Measurements from ENCODE around the gene CYP4B1. TPM values are rescaled to one million over a fixed set of nuclear protein-coding genes. Genes with fewer than 3 reads are reported as not detected.

CYP4B1 gene
- total and polyA plus RNA-seq, 10 of the 15 experiments (the other 5 are each of a cell fraction or from before 2014, with no cell fraction given) = 0.38 TPM; not detected in 9

- TF ChIP-seq EZH2 (IDR thresholded peaks at IDR 0.05; ENCODE audit: borderline replicate concordance, control insufficient read depth, low read depth, low read length) = no peak
Measured at GRCh38 chr1:46813858-46814396, 15.1 kb downstream of the CYP4B1 start (continued).

- no peak overlapping the region for H2AFZ ChIP-seq (ENCODE audit: control insufficient read depth, low read depth, low read length)
- WGBS (ENCODE audit: insufficient coverage, insufficient replicate concordance, low lambda C conversion rate, missing lambda C conversion rate) = 51% methylated on average over 6 of the region's 6 CpGs
- no peak overlapping the region for H3K9ac ChIP-seq (ENCODE audit: control insufficient read depth, insufficient read depth, low read length)
- FAIRE-seq = no peak
- no peaks in the 10 kb centered on the region; a peak in 1 of 4 replicates for H3K27me3 ChIP-seq (replicated peaks in 1 of 2; ENCODE audit: control insufficient read depth in 2 of 2, insufficient read depth in 2 of 2, low read length in 1 of 2)
- H3K4me1 ChIP-seq (ENCODE audit: control insufficient read depth, insufficient read depth, low read length) = no peaks in the 10 kb centered on the region
- H3K4me2 ChIP-seq (ENCODE audit: control insufficient read depth, insufficient read depth) = no peak overlapping the region
- no peaks in the 10 kb centered on the region for H3K79me2 ChIP-seq (ENCODE audit: control insufficient read depth, insufficient read depth, low read length)
- RAD21 ChIA-PET (ENCODE audit: unreplicated experiment) = no interaction called here
- intact Hi-C loops (cut with micrococcal nuclease; ENCODE audit: unreplicated experiment) (no loop called here), in situ Hi-C loops (cut with MboI) (no loop called here)
- DNase-seq (ENCODE audit: low read depth, low spot score) = no peak
- H3K36me3 ChIP-seq (ENCODE audit: control insufficient read depth in 2 of 2, insufficient read depth in 2 of 2, low read length in 1 of 2) = no peaks in the 10 kb centered on the region
- BruUV-seq (replicated peaks) = no TSS peak
- no peak overlapping the region for H3K27ac ChIP-seq (ENCODE audit: control insufficient read depth, insufficient read depth)
- no peaks in the 10 kb centered on the region for H4K20me1 ChIP-seq (ENCODE audit: control insufficient read depth, insufficient read depth)
- no peak overlapping the region for H3K4me3 ChIP-seq
- no peaks in the 10 kb centered on the region for H3K9me3 ChIP-seq (replicated peaks; ENCODE audit: control insufficient read depth, insufficient read depth, low read length)
- POLR2A ChIA-PET = no interaction called here
- CTCF ChIA-PET = no interaction called here
- SMC1A ChIA-PET (ENCODE audit: uncharacterized antibody, unreplicated experiment) = no interaction called here
- ATAC-seq = no peak
- TF ChIP-seq ZNF217 (IDR thresholded peaks at IDR 0.05) = no peak
- TF ChIP-seq REST (IDR thresholded peaks at IDR 0.05; ENCODE audit: low read depth, low read length) = no peak
- TF ChIP-seq CTCF (IDR thresholded peaks at IDR 0.05 in 2 of 3, conservative IDR thresholded peaks at IDR 0.05 in 1 of 3; ENCODE audit: control insufficient read depth in 2 of 3, extremely low read depth in 1 of 3, insufficient read depth in 1 of 3, low read depth in 3 of 3, low read length in 3 of 3) = no peak
- TF ChIP-seq E2F8 (IDR thresholded peaks at IDR 0.05; ENCODE audit: low read depth, partially characterized antibody) = no peak
- no peak for TF ChIP-seq POLR2AphosphoS5 (IDR thresholded peaks at IDR 0.05; ENCODE audit: low read length)
- TF ChIP-seq NR2C2 (IDR thresholded peaks at IDR 0.05; ENCODE audit: borderline replicate concordance, control insufficient read depth, insufficient read length, low read depth) = no peak
- TF ChIP-seq TARDBP (IDR thresholded peaks at IDR 0.05; ENCODE audit: borderline replicate concordance) = no peak
- no peak for TF ChIP-seq CBFB (IDR thresholded peaks at IDR 0.05; ENCODE audit: low read depth)
- no peak for TF ChIP-seq ZNF622 (IDR thresholded peaks at IDR 0.05)
- no peak for TF ChIP-seq POLR2AphosphoS2 (IDR thresholded peaks at IDR 0.05; ENCODE audit: low read depth, low read length)
- TF ChIP-seq LARP7 (IDR thresholded peaks at IDR 0.05) = no peak
- TF ChIP-seq NFXL1 (IDR thresholded peaks at IDR 0.05; ENCODE audit: borderline replicate concordance) = no peak
- no peak for TF ChIP-seq SMC3 (IDR thresholded peaks at IDR 0.05; ENCODE audit: borderline replicate concordance, low read length)
Measured at GRCh38 chr1:46815133-46815532, 16.3 kb downstream of the CYP4B1 start.

All from GM12878 (cell line).